HG03159 (cell line): ENCODE data around the gene SLC9A9.
"Not testable (repeated sequence)": the region's sequence is repeated elsewhere in the genome, so short reads cannot be mapped to it uniquely, and the experiment has no call there.

Experiments
- ATAC-seq: cut with Tn5 transposase; IDR thresholded peaks from one replicate; pipeline ENCODE4 v1.9.1; 2021; ENCODE audit warnings: mild to moderate bottlenecking, moderate library complexity; ENCODE audit not compliant: unreplicated experiment

Gene SLC9A9

DNA sequence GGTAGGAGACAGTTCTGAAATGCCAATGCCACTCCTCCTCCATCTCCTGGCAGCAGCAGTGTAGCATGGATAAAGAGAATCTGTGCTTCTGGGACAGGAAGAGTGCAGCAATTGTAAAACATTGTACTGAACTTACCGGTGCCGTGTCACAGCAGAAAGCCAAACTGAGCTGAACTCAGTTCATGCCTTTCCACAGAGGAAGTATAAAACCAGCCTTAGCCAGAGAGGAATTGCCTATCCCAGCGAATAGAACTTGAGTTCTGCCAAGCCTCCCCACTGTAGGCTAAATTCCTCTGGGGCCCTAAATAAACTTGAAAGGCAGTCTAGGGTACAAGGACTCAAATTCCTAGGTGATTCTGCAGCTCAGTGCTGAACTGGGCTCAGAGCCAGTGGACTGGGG lies 148.8 kb downstream of the SLC9A9 start:
- no peak for ATAC-seq

DNA sequence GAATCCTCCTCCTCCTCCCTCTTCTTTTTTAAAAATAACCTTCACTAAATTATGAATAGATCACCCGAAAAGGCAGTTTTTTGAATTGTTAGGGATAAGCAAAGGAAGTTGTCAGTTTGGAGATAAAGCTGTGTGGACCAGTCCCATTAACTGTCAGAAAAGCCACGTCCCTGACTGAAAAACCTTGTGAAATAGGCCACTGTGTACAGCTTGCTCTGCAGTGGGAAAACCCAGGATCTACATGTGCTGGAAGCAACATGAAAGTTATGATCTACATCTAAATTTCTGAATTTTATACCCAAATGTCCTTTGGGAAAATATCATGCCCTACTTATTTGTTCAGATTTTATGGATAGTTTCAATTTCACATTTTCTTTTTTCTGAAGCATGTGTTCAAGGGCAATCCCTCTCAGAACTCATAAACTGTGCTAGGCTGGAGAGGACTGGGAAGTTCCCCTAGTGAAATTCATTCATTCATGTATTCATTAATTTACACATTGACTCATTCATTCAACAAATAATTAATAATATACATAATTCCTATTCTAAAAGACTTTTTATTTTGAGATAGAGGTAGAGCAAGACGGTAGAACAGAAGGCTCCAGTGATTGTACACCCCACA lies 149.5 kb downstream of the SLC9A9 start:
- ATAC-seq = no peak

DNA sequence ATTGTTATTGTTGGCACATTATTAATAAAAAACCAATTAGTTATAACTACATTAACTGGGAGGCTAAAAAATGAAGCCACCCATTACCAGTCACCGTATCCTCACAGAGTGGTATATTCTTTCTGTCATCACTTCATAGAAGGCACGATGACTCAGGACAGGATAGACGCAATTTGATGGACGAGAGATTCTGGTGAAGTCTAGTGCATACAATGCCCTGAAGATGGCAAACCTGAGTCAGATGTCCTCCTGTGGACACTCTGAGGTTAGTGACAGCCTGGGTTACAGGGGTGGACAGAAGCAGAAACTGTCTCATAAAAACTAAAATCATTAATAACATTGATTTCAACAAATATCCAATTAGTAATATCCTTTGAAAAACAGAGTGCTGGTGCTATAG lies 150.3 kb downstream of the SLC9A9 start:
- no peak for ATAC-seq

DNA sequence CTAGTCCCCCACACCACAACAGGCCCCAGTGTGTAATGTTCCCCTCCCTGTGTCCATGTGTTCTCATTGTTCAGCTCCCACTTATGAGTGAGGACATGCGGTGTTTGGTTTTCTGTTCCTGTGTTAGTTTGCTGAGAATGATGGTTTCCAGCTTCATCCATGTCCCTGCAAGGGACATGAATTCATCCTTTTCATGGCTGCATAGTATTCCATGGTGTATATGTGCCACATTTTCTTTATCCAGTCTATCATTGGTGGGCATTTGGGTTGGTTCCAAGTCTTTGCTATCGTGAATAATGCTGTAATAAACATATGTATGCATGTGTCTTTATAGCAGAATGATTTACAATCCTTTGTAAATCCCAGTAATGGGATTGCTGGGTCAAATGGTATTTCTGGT lies 152.9 kb downstream of the SLC9A9 start:
- ATAC-seq = not testable (repeated sequence)

- no peak for ATAC-seq
Observed at GRCh38 chr3:143693506-143693905, 154.8 kb downstream of the SLC9A9 start.

DNA sequence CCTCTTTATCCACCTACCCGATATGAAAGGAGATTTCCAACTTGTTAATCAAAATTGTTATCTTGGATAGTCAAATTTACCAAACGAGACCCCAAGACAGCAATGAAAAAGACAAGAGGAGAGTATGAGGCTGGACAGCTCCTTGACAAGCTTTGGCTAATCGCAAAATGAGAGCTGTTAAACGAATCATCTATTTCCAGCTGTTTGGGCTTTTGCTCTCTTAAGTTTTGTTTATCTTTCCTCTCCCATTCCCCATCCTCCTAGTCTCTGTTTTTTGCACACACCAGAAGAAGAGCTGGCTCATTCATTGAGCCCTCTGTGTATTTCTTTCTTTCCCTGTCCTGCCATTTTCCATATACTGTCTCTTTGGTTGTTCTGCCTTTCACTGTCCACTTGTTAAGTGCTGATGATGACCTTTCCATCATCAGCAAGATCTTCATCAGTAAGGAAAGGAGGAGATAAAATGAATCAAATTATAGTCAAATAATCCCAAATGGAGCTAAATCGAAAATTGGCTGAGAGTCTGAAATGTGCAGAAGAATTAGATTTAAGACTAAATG lies 161.6 kb downstream of the SLC9A9 start:
- no peak for ATAC-seq

DNA sequence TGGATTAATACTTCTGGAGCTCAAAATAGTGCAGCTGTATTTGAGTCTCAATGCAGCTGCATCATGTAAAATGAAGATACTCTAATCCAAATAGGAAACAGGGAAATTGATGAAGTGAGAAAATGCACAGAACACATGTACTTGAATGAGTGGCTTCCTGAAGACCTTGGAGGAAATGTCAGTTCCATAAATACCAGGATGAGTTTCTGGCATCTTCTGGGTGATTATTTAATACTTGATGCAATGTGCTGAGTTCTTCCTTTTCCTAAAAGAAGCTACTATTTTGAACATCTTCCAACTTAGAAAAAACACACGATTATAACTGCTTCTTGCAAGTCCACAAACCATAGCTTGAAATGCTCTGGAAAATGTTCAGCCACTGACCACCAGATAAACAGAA lies 162.8 kb downstream of the SLC9A9 start:
- no peak for ATAC-seq

GRCh38 chr3:143677430-143677829 lies 170.8 kb downstream of the SLC9A9 start:
- ATAC-seq = no peak

DNA sequence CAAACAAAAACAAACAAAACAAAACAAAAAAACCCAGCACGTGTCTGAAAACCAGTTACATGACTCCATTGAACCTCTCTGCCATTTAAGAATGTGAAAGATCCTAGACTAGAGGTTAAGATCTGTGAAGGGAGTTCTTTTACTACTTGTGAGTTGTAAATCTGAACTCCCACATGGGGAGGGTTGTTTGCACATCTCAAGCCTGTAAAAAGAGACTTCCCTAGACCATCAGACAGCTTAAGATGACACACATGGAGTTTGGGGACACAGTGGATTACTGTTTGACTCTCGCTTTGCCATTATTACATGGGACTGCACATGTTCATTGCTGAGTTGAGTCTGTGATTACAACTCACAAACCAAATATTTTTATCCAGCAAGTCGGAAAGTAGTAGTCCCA lies 171.5 kb downstream of the SLC9A9 start:
- ATAC-seq = no peak

- ATAC-seq = no peak
Observed at GRCh38 chr3:143676021-143676420, 172.2 kb downstream of the SLC9A9 start.

- peak; percentile 66 for ATAC-seq
Observed at GRCh38 chr3:143674100-143674968, 173.9 kb downstream of the SLC9A9 start.

GRCh38 chr3:143672396-143673165 lies 175.7 kb downstream of the SLC9A9 start:
- ATAC-seq = no peak

GRCh38 chr3:143671626-143672025 lies 176.6 kb downstream of the SLC9A9 start:
- ATAC-seq = no peak

- ATAC-seq = peak; percentile 91
Observed at GRCh38 chr3:143668924-143669790, 179.1 kb downstream of the SLC9A9 start.

DNA sequence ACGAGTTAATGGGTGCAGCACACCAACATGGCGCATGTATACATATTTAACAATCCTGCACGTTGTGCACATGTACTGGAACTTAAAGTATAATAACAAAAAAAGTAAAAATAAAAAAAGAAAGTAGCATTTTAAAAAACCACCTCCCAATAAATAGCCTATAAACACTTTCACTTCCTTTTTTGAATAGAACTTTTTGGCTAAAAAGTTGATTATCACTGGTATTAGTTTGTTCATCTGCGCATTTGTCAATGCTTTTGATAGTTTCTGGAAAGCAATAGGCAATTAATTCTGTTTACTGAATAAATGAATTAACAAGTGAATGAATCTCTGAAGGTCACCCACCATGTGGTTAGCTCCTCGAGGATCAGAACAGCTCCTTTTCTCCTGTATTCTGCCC lies 179.9 kb downstream of the SLC9A9 start:
- ATAC-seq = no peak

- no peak for ATAC-seq
Observed at GRCh38 chr3:143661677-143662076, 186.6 kb downstream of the SLC9A9 start.

DNA sequence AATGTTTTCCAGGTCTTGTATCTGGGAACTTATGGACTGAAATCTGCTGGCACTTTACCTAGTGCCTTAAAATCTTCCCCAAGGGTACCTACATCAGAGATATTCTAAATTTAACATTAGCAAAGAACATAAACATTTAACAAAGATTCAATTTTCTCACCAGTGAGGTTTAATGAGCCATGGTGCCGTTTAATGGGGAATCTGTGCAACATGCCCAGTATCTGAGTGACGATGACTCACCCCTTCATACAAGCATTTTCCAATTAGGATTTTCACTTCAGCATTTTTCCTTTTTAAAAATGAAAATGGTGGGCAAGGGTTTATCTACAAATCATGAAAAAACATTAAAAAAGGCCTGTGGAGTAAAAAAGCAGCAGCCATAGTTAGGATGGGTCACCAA lies 189.4 kb downstream of the SLC9A9 start:
- no peak for ATAC-seq

GRCh38 chr3:143658116-143658515 lies 190.2 kb downstream of the SLC9A9 start:
- ATAC-seq = no peak

GRCh38 chr3:143657391-143657790 lies 190.9 kb downstream of the SLC9A9 start:
- ATAC-seq = no peak

DNA sequence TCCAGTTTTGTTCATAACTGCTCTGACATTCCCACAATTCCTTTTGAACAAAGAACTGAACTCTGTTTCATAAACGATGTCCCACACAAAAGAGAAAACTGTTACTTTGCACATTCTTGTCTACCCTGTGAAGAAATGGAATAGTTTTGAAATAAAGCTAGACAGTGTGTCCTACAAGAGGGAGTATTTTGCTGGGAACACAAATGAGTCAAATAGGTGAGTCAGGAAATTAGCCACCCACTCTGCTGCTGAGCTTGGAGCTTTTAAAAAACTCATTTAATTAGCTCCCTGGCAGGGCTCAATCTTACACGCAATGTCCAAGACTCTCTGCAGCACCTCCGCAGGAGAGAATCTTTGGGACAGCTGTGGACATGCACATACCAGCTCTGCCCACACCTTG lies 193.4 kb downstream of the SLC9A9 start:
- no peak for ATAC-seq
